ENCODE data around the gene FOXJ2.

- no peak for TF ChIP-seq POLR2AphosphoS5 (IDR thresholded peaks at IDR 0.05)
- no peak for TF ChIP-seq POLR2A (IDR thresholded peaks at IDR 0.05)
- TF ChIP-seq CTCF (IDR thresholded peaks at IDR 0.05): no peak
- no peak for TF ChIP-seq EP300 (IDR thresholded peaks at IDR 0.05)
These were observed 20.2 kb downstream of the FOXJ2 start for GRCh38 chr12:8052679-8053078.

Data from sigmoid colon (tissue), 4 donors.